Umbilical cord (tissue), 2 donors: Measurements from ENCODE around the gene CDH22. TPM values are rescaled to one million over a fixed set of nuclear protein-coding genes. Genes with fewer than 3 reads are reported as not detected.
A peak's percentile ranks its signal among the peaks of the same experiment; 100 is the strongest.

Experiments
- DNase-seq: peaks from one replicate; pipeline ENCODE4 v3.0.0-alpha.2; 2015; ENCODE audit warnings: low spot score
- total RNA-seq: library from RNA; depleted of rRNA; stranded (reverse); fragments of >200 nt; gene quantifications from one replicate; pipeline ENCODE4 v1.2.3, GENCODE V29; 2014; ENCODE audit warnings: low replicate concordance; ENCODE audit not compliant: insufficient read depth

Gene CDH22
- total RNA-seq, 1 donor from 2014 or later: 0.24 TPM

- DNase-seq: no peak
These were observed 6.2 kb downstream of the CDH22 start for GRCh38 chr20:46302106-46302505.

DNA sequence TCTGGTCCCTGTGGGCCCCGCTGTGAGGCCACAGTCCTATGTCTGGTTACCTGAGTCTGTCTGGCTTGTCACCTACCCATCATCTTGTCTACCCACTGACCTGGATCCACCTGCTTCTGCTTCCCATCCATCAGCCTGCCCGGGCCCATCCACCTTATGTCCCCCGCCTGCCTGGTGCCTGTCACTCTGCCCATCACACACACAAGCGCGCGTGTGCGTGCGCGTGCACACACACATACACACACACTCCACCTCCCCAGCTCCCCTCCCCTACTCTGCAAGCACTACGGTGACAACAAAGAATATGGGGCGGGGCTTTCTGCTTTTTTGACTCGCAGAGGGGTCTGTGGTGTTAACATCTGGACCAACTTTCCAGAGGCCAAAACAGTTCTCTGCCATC is 8.0 kb downstream of the CDH22 start:
- no peak for DNase-seq

DNA sequence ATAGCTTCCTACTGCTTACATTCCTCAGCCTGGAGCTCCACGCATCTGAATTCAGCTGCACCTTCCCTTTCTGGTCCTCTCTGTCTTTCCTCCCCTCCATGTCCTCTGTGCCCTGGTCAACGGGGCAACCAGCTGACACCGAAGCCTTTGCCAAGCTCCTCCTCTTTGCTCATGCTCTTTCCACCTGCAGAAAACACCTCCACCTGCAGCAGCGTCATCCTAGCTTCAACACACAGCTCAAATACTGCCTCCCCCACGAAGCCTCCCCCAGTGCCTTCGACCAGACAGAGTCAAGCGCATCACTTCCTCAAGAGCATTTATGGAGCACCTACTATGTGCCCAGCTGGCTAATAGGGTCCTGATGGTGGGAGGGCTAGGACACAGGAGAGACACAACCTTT is 9.2 kb downstream of the CDH22 start:
- DNase-seq: no peak

DNA sequence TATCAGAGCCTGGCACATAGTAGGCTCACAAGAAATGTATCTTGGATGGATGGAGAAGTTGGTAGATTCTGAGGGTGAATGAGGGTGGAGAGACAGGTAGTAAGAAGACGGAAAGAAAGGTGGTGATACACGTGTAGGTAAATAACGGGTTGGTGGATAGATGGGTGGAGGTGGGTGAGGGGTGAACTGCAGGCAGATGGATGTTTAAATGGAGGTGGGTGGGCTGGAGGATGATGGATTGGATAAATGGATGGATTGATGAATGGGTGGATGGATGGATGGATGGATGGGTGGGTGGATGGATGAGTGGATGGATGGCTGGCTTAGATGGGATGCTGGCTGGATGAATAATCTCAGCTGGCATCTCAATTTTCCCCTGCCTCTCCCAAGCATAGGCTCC is 9.9 kb downstream of the CDH22 start:
- no peak for DNase-seq

DNA sequence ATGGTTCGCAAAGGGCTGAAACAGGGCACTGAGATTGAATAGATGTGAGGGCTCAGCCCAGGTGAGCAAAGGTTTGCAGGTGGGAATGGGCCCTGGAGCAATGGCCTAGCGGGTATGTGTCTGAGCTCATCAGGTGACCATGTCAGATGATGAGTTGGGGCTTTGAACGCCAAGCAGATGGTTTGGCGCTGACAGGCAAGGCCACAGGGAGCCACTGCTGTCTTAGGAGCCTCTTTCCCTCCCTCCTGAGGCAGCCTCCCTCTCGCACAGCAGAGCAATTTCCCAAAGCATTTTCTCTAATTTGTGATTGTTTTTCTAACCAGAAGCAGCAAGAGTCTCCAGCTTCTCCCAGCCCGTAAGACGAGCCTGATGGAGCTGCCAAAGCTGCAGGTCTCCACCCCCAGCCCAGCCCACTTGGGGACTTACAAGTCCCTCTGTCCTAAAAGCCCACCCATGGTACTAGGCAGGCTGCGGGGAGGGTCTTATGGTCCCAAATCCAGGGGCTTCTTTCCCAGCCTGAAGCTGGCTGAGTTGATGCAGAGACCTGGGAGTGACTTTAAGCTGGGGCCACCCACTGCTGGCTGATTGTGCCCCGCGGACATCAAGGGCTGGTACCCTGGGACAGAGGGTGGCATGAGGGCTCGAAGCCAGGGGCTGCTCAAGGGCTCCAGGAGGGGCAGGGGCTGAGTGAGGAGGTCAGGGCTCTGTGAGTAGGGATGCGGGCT is 11.6 kb downstream of the CDH22 start:
- no peak for DNase-seq

- DNase-seq: peak; percentile 65
These were observed 15.2 kb downstream of the CDH22 start for GRCh38 chr20:46293084-46293483.

- no peak for DNase-seq
These were observed 16.9 kb downstream of the CDH22 start for GRCh38 chr20:46291401-46291800.

- no peak for DNase-seq
These were observed 18.9 kb downstream of the CDH22 start for GRCh38 chr20:46289432-46289831.

DNA sequence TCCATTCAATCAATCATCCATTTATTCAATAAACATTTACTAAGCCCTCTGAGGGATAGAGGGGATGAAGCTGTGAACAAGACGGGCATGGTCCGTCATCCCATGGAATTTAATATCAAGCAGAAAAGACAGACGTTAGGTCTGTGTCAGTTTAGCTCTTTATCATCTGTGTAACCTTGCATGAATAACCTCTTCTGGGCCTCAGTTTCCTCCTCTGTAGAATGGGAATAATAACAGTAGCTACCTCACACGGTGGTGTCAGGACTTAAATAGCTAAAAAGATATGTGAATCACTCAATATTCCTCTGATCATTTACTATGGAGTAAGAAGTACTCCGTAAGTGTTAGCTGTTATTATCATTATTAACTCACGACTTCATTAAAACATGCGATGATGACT is 21.3 kb downstream of the CDH22 start:
- no peak for DNase-seq

- no peak for DNase-seq
These were observed 21.9 kb downstream of the CDH22 start for GRCh38 chr20:46286382-46286781.

DNA sequence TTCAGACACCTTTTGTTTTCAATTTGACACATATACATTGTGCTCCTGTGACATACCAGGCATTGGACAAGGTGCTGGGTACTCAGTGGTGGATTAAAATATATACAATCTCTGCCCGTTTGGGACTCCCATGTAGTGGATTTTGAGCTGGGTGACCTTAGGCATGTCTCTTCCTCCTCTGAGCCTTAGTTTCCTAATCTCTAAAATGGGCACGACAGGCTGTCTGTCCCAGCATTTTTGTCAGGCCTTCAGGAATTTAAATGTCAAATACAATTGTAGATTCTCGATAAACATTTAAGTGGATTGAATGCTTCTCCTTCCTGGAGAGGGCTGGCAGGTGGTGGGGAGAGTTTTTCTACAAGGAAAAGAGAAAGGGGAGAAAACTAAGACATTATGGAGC is 22.6 kb downstream of the CDH22 start:
- no peak for DNase-seq

GRCh38 chr20:46285072-46285471 is 23.2 kb downstream of the CDH22 start:
- no peak for DNase-seq

- DNase-seq: no peak
These were observed 24.3 kb downstream of the CDH22 start for GRCh38 chr20:46284040-46284427.

DNA sequence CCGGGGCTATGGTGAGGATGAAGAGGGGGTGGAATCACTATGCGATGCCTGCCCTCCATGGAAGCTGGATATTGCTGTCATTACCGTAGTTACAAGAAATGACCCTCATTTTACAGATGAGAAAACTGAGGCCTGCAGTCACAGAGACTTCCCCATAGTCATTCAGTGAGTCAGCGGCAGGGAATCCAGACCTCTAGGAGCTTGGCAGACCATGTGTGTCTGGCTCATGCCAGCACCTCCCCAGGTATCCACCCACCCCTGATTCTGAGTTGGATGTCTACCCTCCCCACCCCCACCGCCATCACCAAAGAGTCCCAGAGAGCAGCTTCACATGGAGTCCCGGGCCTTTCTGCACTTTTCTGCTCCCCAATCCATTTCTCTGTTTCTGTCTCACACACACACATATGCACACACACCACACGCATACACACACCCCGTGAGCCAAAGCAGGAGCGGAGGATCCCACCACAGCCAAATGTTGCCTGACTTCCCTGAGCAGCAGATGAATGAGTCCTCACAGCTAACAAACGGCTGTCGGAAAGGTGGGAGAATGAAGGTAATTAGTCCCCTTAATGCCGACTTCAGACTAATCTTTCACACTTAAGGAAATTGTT is 24.8 kb downstream of the CDH22 start:
- no peak for DNase-seq

GRCh38 chr20:46282669-46283068 is 25.6 kb downstream of the CDH22 start:
- DNase-seq: no peak

DNA sequence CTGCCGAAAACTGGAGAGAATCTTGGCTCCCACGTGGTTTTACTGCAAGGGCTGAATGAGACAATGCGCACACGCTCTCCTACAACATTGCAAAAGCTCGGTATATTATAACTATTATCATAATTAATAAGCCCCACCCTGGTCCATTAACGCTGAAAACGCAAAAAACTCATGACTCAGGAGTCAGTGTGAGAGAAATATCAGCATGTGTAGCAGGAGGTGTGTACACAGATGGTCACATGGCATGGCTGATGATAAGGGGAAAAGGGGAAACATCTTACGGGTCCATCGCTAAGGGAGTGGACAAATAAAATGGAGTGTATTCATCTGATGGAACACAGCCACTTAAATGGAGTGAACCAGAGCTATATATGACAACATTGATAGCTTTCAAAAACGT is 29.2 kb downstream of the CDH22 start:
- DNase-seq: no peak

- no peak for DNase-seq
These were observed 30.7 kb downstream of the CDH22 start for GRCh38 chr20:46277602-46278001.

DNA sequence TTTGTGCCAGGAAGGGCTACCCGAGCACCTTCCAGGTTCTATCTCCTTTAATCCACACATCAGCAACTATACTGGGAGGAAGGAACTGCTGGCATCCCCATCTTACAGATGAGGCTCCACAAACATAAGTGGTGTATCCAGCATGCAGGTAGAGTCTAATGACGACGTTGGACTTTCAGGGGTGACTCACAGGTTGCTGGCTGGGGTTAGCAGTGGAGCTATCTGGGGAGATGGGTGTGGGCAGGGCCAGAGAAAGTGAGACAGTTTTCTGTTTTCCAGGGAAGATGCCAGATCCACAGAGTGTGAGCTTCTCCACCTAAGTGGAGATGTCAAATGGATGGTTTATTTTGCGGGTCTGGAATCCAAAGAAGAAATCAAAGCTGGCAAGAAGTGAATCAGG is 31.8 kb downstream of the CDH22 start:
- DNase-seq: no peak

- no peak for DNase-seq
These were observed 33.2 kb downstream of the CDH22 start for GRCh38 chr20:46275091-46275490.

GRCh38 chr20:46273717-46274116 is 34.6 kb downstream of the CDH22 start:
- no peak for DNase-seq

GRCh38 chr20:46272389-46273047 is 35.8 kb downstream of the CDH22 start:
- no peak for DNase-seq

GRCh38 chr20:46270977-46271744 is 37.1 kb downstream of the CDH22 start:
- no peak for DNase-seq
